GM12878 (cell line): Measurements from ENCODE around the gene OR52N5.

Source experiments
- CREB1 ChIP-seq: IDR thresholded peaks from 2 replicates; pipeline ENCODE4 v1.6.1; 2012; ENCODE audit warnings: low read depth, mild to moderate bottlenecking, inconsistent platforms
- EP300 ChIP-seq, 2 experiments: fragments of 150-350 bp in 1 of 2; IDR thresholded peaks; 2 replicates each; pipeline ENCODE4 v1.6.1; 2011 to 2012; ENCODE audit warnings: low read depth in 2 of 2, low read length in 2 of 2, borderline replicate concordance in 1 of 2, improper control_type of control experiment in 1 of 2, inconsistent platforms in 1 of 2; ENCODE audit not compliant: control insufficient read depth in 1 of 2
- EZH2 ChIP-seq: IDR thresholded peaks from 2 replicates; pipeline ENCODE4 v1.6.1; 2012; ENCODE audit warnings: low read depth, mild to moderate bottlenecking, control low read depth, inconsistent platforms, low read length, borderline replicate concordance; ENCODE audit not compliant: control insufficient read depth
- GATAD2B ChIP-seq: fragments of 450-650 bp; conservative IDR thresholded peaks from 2 replicates; pipeline ENCODE4 v1.6.1; 2017; ENCODE audit warnings: low read depth, mild to moderate bottlenecking, moderate library complexity
- KLF5 ChIP-seq: fragments of 450-650 bp; IDR thresholded peaks from 2 replicates; pipeline ENCODE4 v1.6.1; 2014; ENCODE audit warnings: mild to moderate bottlenecking; ENCODE audit not compliant: partially characterized antibody
- MTA3 ChIP-seq: IDR thresholded peaks from 2 replicates; pipeline ENCODE4 v1.6.1; 2012; ENCODE audit warnings: low read length, inconsistent platforms, borderline replicate concordance
- PBX3 ChIP-seq: IDR thresholded peaks from 2 replicates; pipeline ENCODE4 v1.6.1; 2011; ENCODE audit warnings: mild to moderate bottlenecking, low read depth, low read length, moderate library complexity; ENCODE audit not compliant: insufficient replicate concordance
- TAF1 ChIP-seq: IDR thresholded peaks from 2 replicates; pipeline ENCODE4 v1.6.1; 2011; ENCODE audit warnings: mild to moderate bottlenecking, low read depth, low read length, borderline replicate concordance
- USF2 ChIP-seq: IDR thresholded peaks from 2 replicates; pipeline ENCODE4 v1.6.1; 2011; ENCODE audit warnings: low read depth, low read length, improper control_type of control experiment, borderline replicate concordance
- TF ChIP-seq, protein P1 (sequence below), 3 experiments: IDR thresholded peaks in 2 of 3; conservative IDR thresholded peaks in 1 of 3; 2 replicates each; pipeline ENCODE4 v1.5.1; 2011; ENCODE audit warnings: low read depth in 3 of 3, low read length in 3 of 3, mild to moderate bottlenecking in 3 of 3, control low read depth in 2 of 3, moderate library complexity in 2 of 3, inconsistent platforms in 1 of 3, mixed read lengths in 1 of 3; ENCODE audit not compliant: control insufficient read depth in 2 of 3, insufficient read depth in 1 of 3; ENCODE audit errors: extremely low read depth in 1 of 3

GRCh38 chr11:5831196-5831829 is 48.2 kb upstream of the OR52N5 start:
- TF ChIP-seq, protein P1, sequence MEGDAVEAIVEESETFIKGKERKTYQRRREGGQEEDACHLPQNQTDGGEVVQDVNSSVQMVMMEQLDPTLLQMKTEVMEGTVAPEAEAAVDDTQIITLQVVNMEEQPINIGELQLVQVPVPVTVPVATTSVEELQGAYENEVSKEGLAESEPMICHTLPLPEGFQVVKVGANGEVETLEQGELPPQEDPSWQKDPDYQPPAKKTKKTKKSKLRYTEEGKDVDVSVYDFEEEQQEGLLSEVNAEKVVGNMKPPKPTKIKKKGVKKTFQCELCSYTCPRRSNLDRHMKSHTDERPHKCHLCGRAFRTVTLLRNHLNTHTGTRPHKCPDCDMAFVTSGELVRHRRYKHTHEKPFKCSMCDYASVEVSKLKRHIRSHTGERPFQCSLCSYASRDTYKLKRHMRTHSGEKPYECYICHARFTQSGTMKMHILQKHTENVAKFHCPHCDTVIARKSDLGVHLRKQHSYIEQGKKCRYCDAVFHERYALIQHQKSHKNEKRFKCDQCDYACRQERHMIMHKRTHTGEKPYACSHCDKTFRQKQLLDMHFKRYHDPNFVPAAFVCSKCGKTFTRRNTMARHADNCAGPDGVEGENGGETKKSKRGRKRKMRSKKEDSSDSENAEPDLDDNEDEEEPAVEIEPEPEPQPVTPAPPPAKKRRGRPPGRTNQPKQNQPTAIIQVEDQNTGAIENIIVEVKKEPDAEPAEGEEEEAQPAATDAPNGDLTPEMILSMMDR (IDR thresholded peaks at IDR 0.05 in 2 of 3, conservative IDR thresholded peaks at IDR 0.05 in 1 of 3; ENCODE audit: control insufficient read depth in 2 of 3, extremely low read depth in 1 of 3, insufficient read depth in 1 of 3, low read depth in 3 of 3, low read length in 3 of 3) = no peak
- no peak for TF ChIP-seq GATAD2B
- TF ChIP-seq CREB1 = no peak
- TF ChIP-seq USF2 = no peak
- TF ChIP-seq MTA3 = no peak
- no peak for TF ChIP-seq EZH2
- no peak for TF ChIP-seq KLF5
- no peak for TF ChIP-seq PBX3
- TF ChIP-seq TAF1 = no peak
- TF ChIP-seq EP300 (IDR thresholded peaks at IDR 0.05; ENCODE audit: borderline replicate concordance in 1 of 2, control insufficient read depth in 1 of 2, low read depth in 2 of 2, low read length in 2 of 2) = no peak
